ENCODE results near the gene PAX2. TPM values are rescaled to one million over a fixed set of nuclear protein-coding genes. Genes with fewer than 3 reads are reported as not detected.

PAX2 gene
- total RNA-seq, 1 donor from 2014 or later: not detected

- intact Hi-C loops (cut with micrococcal nuclease): no loop called here
These were observed 21.4 kb upstream of the PAX2 start for GRCh38 chr10:100723770-100724530.

DNA sequence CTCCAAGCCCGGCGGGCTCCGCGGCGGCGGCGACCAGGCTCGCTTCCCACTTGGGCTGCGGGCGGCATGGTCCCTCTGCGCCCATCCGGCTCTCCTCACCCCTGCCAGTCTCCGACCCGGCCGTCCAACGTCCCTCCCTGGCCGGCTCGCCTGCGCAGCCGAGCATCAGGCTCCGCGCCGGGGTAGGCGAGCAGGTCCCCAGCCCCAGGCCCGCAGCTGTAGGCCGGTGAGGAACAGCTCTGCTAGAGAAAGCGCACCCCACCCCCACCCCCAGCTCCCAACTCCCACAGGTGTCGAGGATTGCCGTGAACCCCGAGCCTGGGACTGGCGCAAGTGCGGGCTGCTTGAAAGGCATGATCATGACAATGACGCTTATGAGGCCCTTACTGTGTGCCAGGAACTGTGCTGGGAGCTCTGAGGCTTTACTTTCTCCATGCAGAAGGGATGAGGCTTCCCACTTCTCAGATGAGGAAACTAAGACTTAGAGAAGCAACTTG lies 20.8 kb upstream of the PAX2 start:
- intact Hi-C loops (cut with micrococcal nuclease): no loop called here

GRCh38 chr10:100725071-100725471 lies 20.3 kb upstream of the PAX2 start:
- intact Hi-C loops (cut with micrococcal nuclease): no loop called here

GRCh38 chr10:100725869-100726426 lies 19.4 kb upstream of the PAX2 start:
- intact Hi-C loops (cut with micrococcal nuclease): no loop called here

- intact Hi-C loops (cut with micrococcal nuclease): no loop called here
These were observed 17.6 kb upstream of the PAX2 start for GRCh38 chr10:100727808-100728207.

- intact Hi-C loops (cut with micrococcal nuclease): no loop called here
These were observed 16.2 kb upstream of the PAX2 start for GRCh38 chr10:100728928-100729861.

DNA sequence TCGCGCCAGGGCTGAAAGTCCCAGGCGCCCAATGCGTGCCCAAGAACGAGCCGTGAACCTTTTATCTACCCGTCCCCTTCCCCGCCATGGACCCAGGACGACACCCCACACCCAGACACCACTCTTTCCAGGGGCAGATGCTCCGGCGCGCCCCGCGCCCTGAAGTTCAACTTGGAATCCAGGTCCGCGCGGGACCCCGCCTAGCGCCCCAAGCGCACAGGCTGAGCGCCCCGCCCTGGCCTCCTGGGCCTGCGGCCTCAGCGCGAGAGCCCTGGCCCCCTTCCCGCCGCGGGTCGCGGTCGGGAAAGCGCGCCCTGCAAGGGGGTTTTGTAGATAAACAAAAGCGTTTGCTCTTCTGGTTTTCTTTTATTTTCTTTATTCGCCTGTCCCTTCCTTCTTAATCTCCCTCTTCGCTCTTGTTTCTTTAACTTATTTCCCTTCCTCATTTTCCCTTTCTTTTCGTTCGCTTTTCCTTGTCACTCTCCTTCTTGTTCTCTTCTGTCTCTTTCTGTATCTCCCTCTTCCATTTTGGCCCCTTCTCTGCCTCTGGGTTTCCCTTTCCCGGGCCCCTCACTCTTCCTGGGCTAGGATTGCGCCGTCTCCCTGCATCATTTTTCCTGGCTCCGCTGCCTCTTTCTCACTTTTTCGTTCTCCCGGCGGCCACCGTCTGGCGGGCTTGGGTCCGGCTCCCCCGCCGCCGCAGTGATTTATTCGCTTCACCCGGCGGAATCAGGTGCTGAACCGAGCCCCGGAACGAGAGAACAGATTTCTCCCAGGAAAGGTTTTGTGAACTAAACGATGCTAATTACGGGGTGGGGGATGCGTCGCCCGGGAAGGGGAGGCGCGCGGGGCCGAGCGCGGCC lies 15.3 kb upstream of the PAX2 start:
- intact Hi-C loops (cut with micrococcal nuclease): loop anchor here (5.0 kb wide), 2 partner anchors 97 to 402 kb away; partner anchors contain the start of gene TLX1

GRCh38 chr10:100730725-100731406 lies 14.5 kb upstream of the PAX2 start:
- intact Hi-C loops (cut with micrococcal nuclease): loop anchor here (1.0 to 5.0 kb wide), 3 partner anchors 12 to 401 kb away; partner anchors contain the start of gene TLX1

- intact Hi-C loops (cut with micrococcal nuclease): loop anchor here (1.0 to 5.0 kb wide), 3 partner anchors 12 to 401 kb away; partner anchors contain the start of gene TLX1
These were observed 13.8 kb upstream of the PAX2 start for GRCh38 chr10:100731407-100732240.

DNA sequence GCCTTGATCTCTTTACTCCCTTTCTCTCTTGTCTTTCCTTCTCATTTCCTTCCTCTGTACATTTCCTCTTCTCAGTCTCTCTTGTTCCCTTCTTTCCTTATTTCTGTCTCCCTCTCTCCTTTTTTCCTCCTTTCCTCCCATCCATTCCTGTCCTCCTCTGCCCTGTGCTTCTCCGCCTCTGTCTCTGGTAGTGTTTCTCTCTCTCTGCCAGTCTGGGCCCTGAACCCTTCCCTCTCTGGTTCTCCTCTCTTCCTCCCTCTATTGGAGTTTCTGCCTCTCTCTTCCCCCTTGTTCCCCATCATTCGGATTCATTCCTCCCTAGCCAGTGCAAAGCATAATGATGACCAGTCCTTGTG lies 13.2 kb upstream of the PAX2 start:
- intact Hi-C loops (cut with micrococcal nuclease): loop anchor here (5.0 kb wide), 2 partner anchors 95 to 400 kb away; partner anchors contain the start of gene TLX1

GRCh38 chr10:100733329-100733728 lies 12.1 kb upstream of the PAX2 start:
- intact Hi-C loops (cut with micrococcal nuclease): loop anchor here (5.0 kb wide), 2 partner anchors 94 to 399 kb away; partner anchors contain the start of gene TLX1

DNA sequence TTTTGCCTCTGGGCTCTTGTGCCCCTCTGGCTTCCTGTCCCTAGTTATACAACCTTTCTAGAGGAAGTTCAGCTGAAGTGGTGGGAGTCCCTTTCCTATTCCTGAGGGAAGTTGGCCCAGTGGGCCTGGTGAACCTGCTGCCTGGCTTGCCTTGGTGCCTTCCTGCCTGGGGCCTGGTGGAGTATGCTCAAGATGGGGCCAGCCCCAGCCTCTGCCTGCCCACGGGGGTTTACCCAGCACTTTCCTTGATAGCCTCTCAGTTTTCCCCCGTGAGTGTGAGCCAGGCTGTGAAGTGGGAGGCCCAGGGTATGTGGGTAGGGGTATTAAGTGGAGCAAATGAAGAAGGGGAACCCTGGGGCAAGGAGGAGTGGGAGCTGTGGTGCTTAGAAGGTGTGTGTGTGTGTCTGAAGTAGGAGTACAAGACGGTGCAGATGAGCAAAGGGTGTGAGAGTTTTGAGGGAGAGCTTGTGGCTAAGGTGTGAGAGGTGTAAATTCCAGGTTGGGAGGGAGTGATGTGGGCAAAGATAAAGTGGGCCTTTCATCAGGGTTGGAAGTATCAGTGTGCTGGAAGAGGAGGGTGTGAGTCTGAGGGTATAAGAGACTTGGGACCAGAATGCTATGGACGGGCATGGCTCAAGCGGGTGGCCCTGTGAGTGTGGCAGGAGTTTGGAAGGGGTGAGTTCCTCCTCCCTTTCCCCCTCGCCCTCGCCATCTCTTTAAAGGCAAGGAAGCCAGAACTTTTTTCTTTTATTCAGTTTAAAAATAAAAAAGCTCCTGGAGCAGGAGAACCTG lies 10.9 kb upstream of the PAX2 start:
- intact Hi-C loops (cut with micrococcal nuclease): loop anchor here (5.0 kb wide), 2 partner anchors 93 to 398 kb away; partner anchors contain the start of gene TLX1

DNA sequence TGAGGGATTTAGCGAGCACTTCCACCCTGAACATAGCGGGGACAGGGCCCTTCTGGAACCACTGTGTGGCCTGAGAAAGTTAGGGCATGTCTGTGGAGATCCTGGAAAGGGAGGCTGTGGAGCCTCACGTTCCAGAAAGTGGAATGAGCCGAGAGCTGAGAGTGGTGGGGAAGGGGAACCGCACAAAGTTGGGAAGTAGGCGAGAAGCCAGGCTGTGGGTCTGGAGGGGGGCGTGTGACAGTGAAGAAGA lies 10.4 kb upstream of the PAX2 start:
- intact Hi-C loops (cut with micrococcal nuclease): no loop called here

- intact Hi-C loops (cut with micrococcal nuclease): no loop called here
These were observed 9.8 kb upstream of the PAX2 start for GRCh38 chr10:100735337-100736143.

GRCh38 chr10:100736144-100736808 lies 9.1 kb upstream of the PAX2 start:
- intact Hi-C loops (cut with micrococcal nuclease): no loop called here

GRCh38 chr10:100736809-100737354 lies 8.5 kb upstream of the PAX2 start:
- intact Hi-C loops (cut with micrococcal nuclease): no loop called here

Data from T-helper 1 cell treated with Interleukin-12 subunit alpha and Interleukin-12 subunit beta and Interleukin-4 antibody, amounts not matched to agents 30 ng/mL and 1 ng/mL, for 36 hours (primary cell).